COLO829 (cell line): ENCODE measurements around the gene PDSS1.
A peak's percentile ranks its signal among the peaks of the same experiment; 100 is the strongest.
"Not testable (repeated sequence)": the region's sequence is repeated elsewhere in the genome, so short reads cannot be mapped to it uniquely, and the experiment has no call there.

Experiments
- DNase-seq: peaks from one replicate; pipeline ENCODE4 v3.0.0; 2012; ENCODE audit warnings: low spot score

The PDSS1 gene

DNA sequence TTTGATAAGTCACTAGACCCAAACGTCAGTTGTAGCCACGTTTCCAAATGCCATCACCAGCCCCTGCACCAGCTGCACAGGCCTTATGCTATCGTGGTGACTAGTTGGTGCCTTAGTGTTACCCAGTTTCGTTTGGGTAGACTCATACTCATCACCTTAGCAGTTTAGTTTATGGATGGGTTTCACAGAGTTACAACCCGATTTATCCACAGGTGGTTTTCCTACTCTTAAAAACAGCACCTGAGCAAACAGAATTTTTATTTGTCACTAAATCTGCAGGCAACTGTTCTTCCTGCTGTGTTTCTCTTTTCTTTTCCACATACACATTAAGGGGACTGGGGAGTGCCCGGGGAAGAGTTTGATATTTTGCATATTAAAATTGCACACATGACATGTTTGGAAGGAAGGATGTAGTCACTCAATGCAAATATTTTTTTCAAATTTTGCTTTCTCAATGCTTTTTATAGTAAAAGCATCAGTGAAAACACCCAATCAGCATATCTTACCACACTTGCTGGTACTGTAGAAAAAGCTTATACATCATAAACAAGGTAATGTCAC lies 41.6 kb downstream of the PDSS1 start:
- no peak for DNase-seq

DNA sequence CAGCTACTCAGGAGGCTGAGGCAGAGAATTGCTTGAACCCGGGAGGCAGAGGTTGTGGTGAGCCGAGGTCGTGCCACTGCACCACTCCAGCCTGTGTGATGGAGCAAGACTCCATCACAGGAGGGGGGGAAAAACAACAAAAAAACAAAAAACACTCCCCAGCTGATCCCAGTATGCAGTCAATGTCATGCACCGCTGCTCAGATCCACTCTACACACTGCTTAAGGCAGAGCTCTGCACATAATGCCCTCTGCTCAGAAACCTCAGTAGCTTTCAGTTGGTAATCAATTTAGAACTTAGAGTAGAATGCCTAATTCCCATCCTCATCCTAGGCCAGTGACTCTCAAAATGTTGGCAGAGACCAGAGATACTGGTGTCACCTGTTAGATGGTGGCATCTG lies 43.9 kb downstream of the PDSS1 start:
- no peak for DNase-seq

DNA sequence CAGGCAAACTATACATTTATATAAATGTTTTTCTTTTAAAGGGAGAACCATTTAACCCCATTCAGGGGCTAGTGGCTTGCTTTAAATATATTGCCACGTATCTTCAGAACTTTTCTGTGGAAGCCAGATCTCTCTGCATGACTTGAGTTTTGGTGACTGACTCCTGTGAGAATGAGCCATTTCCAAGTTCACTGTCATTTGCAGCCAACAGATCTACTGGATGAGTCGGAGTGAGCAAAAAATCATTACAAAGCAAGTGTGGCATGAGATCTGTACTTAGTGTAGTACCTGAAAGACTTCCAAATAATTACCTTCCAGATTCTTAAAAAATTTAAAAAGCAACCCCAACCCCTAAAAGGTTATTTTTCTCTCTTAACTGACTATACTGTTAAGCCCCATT lies 45.6 kb downstream of the PDSS1 start:
- DNase-seq = no peak

DNA sequence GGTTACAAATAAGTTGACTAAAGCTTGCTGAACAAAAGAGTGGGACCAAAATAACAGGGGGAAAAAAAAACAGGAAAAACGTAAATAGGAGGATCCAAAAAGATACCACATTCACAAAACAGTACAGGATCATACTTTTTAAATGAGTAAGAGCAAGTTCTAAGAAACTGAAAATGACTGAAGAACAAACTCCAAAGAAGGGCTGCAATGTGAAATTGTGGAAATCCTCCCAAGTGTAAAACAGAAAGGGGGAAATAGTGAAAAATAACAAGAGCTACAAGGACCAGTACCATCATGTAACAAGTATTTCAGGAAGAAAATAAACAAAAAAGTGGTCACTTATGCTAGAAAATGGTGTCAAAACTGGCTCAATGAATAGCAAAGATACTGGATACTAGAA lies 46.3 kb downstream of the PDSS1 start:
- no peak for DNase-seq

DNA sequence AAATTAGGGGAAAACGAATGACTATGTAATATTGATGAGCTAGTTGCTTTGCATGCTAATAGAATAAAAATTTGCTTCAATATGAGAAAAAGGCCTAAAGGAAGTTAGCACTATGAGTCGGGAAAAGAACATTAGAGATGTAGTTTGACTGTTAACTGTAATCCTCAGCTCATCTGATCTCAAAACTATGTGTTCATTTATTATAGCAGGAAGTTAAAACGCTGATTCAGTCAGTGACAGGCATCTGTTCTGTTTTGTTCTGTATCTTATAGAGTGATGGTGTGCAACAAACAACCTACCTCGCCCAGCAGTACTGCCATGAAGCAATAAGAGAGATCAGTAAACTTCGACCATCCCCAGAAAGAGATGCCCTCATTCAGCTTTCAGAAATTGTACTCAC lies 48.6 kb downstream of the PDSS1 start:
- no peak for DNase-seq

DNA sequence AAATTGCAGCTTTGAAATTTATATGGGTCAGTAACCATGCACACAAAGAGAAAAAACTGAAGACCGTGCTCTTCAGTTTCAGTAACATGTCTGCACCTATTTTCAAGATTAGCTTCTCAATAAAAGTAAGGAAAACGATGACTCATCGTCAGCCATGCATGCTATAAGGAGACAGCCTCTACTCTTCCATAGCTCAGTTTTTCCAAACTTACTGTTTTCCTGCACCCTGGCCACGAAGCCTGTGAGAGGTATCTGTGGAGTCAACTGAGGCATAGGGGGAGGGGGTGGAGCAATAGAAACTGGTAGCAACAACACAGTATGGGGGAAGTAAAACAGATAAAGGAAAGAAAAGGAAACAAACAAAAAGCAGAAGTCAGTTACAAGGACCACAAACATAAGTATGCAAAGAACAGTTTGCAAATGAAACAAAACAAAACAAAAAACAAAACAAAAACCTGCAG lies 58.0 kb downstream of the PDSS1 start:
- DNase-seq = peak; percentile 23

DNA sequence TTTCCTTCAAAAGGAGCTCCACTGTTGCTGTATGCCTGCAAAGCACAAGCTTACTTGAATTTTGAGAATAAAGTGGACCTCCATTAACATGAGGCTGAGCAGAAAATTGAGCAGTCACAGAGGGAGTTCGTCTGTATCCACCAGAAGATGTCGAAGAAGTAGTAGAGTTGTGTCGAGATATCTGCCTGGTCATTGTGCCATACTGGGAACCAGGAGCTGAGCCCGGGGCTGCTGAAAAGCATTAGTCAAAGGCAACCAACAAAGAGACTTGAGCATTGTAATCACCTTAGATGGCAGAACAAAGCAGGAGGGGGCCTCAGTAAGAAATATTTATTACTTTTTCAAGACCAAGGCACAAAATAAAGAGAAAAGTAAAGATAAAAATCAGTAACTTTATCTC lies 61.5 kb downstream of the PDSS1 start:
- DNase-seq = no peak

DNA sequence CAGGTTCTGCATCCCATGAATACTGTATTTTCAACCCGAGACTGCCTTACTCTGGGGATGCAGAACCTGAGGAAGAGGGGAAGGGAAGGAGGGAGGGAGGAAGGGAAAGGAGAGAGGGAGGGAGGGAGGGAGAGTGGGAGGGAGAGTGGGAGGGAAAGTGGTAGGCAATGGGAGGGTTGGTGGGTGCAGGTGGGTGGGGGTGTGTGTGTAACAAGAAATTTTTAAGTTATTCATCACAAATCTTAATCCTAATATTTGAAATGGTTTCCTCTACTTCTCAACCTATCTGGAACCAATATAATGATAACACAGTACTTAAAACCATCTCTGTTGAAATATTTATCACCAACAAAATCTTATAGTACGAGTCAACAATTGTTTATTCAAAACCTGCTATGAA lies 68.0 kb downstream of the PDSS1 start:
- DNase-seq = no peak

DNA sequence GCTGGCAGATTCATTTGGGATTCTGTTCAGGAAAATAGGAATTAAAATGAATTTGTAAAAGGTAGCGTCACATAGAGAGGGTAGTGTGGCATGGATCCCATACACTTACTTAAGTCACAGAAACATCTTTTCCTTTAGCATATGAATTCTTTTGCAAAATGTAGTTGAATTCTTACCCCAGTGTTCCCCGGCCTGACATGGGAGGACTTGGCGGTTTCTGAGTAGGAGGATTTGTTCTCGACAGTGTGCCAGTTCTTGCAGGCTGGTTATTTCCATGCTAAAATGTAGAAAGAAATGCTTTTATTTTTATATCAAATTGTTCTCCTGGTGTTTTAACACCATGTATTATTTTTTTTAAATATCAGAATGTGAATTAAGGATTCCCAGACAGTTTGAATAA lies 72.6 kb downstream of the PDSS1 start:
- no peak for DNase-seq

DNA sequence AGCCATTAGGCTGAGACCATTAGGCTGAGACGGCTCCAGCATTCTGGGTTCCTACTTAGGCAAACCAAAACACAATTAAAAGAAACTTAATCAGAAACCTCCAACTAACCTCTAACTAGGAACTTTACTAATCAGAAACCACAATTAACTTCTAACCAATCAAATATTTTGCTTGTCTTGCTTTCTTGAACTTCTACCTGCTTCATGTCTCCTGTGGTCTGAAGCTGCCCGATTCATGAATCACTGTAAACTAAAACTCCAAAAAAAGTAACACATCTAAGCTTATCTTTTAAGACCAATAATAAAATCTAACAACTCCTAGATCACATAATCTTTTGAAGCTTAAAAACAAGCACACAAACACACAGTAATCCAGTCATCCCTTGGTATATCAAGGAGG lies 76.1 kb downstream of the PDSS1 start:
- DNase-seq = no peak

DNA sequence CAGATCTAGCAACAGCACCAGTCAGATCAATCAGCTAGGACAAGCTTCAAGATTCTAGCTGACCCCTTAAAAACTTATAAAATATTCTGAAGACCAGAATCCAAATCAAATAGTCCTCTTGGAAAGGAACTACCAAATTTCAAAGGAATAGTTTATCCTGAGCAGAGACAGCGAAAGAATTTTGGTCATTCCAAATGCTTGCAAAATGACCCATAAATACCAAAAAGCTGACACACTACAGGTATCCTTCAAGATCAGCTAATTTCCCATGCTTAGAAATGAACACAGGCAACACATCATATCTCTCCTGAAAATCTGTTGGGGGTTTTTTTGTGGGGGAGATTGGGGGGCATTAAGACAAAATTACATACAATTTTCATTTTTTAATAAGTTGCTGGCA lies 78.8 kb downstream of the PDSS1 start:
- no peak for DNase-seq

DNA sequence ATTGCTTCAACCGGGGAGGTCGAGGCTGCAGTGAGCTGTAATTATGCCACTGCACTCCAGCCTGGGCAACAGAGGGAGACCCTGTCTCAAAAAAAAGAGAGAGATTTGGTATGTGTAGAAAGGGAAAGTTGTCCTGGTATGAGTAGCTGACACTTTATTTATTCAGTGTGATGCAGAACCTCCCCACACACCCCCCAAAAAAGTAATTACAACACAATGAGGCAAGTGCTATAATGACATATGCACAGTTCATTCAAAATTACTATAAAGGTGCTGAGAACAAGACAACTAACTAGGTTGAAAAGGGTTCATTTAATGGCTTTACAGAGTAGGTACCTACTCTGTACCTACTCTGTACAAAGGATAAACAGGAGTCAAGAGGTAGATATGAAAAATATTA lies 80.2 kb downstream of the PDSS1 start:
- no peak for DNase-seq

DNA sequence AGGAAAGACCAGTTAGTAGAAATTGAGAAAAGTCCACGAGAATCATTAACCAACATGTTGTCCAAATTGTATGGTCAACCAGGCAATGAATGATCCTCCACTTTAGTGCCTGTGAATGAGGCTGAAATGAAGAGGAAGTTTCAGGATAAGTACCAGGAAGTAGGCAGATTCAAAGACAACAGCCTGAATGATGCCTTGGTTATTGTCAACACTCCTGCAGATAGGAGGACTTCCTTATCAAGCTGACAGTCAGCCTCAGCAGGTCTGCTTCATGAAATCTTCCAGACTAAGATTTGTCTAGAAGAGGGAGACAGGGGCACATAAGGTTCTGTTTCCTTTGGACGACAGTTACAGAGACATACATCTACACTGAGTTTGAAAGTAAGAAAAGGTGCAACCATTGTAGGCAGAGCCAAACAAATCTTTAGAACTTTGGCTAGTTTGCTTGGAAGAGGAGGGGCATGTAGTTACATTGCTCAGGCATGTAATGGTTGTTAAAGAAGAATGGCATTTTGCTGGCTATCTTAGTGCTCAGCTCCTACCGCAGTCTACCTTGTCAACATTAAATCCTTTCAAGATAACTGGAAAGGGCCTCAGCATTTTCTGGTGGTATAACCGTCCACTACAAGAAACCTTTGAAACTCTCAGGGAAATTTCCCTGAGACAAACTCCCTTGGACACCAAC lies 81.8 kb downstream of the PDSS1 start:
- DNase-seq = no peak

DNA sequence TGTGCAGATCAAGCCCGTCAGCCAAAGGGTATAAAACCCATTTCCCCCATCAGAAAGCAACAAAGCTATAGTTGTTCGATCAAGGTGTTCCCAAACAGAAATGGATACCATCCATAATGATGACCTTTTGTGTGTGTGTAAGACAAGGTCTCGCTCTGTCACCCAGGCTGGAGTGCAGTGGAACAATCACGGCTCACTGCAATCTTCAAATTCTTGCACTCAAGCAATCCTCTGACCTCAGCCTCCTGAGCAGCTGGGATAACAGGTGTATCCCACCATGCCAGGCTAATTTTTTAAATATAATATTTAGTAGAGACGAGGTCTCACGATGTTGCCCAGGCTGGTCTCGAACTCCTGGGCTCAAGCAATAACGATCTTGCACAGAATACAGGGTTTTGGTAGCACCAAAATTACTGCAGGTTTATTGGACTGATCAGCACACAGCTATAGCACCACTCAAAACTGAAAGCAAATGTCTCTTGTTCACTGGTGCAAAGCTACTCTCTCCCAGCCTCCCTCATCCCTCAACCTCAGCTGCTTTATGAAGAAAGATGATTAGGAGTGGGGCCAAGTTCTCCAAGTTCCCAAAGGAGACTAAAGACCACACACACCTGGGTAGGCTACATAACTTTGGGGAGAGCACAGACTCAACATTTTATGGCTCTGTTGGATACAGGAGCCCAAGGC lies 82.7 kb downstream of the PDSS1 start:
- DNase-seq = no peak

DNA sequence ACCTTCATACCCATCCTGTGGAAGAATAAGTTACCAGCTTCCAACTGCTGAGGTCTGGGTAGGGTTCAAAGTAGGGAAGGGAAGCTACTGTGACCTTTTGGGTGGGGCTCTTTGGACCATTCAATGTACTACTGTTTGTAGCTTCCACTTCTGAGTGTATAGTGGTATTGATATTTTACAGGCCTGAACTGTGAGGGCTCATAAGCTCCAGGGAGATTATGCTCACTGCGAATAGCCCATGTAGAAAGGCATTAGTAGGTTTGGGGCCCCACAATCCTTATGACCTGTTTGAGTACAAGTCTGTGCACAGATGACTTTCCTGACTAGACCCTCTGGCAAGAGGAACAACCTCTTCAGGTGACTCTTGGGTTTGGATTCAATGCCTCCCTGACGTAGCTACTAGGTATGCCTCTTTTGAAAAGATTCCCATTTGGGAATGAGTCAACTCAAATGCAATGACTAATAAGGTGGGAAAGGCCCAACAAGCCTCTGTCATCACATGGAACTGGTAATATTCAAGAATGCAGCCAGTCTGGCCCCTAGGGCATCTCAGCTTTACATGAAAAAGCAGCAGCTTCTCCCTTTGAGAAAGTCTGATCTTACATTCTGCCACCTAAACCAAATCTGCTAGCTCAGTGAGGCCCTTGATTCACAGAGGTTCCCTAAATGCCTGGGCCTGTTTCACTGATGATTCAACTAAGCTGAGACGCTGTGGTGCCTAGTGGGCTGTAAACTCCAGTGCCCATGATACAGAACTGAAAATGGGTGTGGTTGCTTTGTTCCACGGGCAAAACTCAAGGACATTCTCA lies 83.5 kb downstream of the PDSS1 start:
- peak; percentile 52 for DNase-seq

DNA sequence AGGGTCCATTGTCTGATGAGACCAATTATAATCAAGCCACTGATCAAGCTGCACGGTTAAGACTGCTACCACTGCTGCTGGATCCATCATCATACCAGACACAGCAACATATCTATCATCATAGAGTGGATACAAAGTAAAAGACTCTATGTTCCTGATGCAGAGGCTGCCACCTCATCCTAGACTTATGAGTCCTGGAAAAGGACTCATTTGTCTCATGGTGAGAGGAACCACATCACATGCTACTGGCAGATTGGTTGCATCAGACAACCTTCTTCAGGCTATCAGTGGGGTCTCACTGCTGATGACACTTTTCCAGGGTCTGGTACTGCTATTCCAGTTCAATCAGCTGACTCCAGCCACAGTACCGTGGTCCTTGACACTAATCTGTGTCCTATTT lies 84.3 kb downstream of the PDSS1 start:
- no peak for DNase-seq

DNA sequence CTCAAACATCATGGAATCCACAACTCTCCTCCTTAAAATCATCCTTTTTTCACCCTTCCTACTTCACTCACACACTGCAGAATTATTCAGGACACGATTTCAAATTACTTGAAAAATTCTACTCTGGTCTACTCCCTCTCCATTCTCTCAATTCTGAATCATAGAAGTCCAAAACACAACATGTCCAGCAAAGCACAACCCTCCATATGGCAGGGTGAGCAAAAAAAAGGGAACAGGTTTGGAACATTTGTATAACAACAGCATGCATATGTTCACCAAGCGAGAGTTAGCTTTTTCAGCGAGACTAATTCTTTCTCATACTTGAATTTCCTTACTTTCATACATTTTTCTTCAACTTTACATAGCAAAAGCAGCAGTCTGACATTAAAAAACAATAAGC lies 89.9 kb downstream of the PDSS1 start:
- DNase-seq = no peak

DNA sequence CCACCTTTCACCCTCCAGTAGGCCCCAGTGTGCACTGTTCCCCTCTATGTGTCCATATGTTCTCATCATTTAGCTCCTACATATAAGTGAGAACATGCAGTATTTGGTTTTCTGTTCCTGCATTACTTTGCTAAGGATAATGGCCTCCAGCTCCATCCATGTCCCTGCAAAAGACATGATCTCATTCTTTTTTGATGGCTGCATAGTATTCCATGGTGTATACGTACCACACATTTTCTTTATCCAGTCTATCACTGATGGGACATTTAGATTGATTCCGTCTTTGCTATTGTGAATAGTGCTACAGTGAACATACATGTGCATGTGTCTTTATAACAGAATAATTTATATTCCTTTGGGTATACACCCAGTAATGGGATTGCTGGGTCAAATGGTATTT lies 92.3 kb downstream of the PDSS1 start:
- DNase-seq = not testable (repeated sequence)

DNA sequence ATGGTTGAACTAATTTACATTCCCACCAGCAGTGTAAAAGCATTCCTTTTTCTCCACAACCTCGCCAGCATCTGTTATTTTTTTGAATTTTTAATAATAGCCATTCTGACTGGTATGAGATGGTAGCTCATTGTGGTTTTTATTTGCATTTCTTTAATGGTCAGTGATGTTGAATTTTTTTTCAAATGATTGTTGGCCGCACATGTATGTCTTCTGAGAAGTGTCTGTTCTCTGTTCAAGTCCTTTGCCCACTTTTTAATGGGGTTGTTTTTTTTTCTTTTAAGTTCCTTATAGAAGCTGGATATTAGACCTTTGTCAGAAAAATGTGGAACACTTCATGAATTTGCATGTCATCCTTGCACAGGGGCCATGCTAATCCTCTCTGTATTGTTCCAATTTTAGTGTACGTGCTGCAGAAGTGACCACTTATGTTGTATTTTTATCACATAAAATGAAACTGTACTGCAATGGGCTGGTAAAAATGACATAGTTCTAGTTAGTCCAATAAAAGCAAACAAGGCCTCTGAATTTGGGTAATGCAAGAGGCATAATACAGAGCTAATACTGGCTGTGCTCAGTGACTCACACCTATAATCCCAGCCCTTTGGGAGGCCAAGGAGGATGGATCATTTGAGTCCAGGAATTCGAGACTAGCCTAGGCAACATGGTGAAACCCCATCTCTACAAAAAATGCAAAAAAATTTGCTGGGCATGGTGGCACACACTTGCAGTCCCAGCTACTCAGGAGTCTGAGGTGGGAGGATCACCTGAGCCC lies 92.9 kb downstream of the PDSS1 start:
- no peak for DNase-seq

DNA sequence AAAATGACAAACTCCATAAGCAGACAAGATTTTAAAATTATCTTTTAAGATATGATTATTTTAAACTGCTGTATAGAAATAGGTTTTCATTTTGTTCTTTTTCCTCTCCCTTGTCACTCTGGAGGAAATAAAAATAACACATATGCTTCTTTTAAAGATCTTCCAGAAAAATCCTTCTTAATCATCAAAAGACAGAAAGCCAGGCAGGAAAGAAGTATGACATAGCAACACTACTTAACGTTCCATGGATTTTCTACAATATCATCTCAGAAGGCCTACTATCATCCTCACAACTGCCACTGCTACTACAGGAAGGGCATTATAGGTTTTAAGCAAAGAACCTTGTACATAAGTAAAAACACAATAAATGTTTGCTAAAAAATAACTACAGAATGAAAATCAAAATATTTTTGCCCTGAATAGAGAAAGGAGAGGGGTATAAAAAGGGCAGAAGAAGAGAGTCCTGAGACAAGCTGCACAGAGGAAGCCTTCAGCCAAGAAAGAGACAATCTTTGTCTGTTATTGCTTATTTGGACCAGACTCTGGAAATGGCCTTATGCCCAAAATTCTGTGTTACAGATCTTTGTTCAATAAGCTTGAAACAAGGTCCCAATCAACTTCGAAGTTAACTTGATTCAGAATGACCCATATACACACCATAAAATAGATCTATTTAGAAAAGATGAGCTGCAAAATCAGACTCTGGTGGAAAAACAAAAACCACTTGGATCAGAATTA lies 95.4 kb downstream of the PDSS1 start:
- peak; percentile 8 for DNase-seq
